K562 (cell line): ENCODE data around the gene NOX1. TPM values are rescaled to one million over a fixed set of nuclear protein-coding genes. Genes with fewer than 3 reads are reported as not detected.
A peak's percentile ranks its signal among the peaks of the same experiment; 100 is the strongest.

ENCODE experiments used
- ATAC-seq: fragments of 200-7000 bp; cut with Tn5 transposase; 3 replicates; pipeline ENCODE4 v1.9.1; 2020; ENCODE audit warnings: moderate library complexity
- BruUV-seq: library from RNA; stranded (reverse); fragments of 400-500 nt; replicated peaks from 2 replicates; lab custom pipeline; 2021; lab: Mats Ljungman, UMichigan
- CTCF ChIA-PET: fragments of 300-600 bp; formaldehyde crosslinking; extraction: SDS; loops from one replicate; lab custom pipeline; 2021; ENCODE audit warnings: low intra/inter-chr PET ratio; lab: Yijun Ruan, JAX
- POLR2A ChIA-PET: fragments of 300-600, 350-650 bp; sonication (Branson Sonifier 250); formaldehyde crosslinking; extraction: SDS; loops from one replicate; lab custom pipeline; 2021; ENCODE audit warnings: antibody characterized with exemption, inconsistent platforms; lab: Yijun Ruan, JAX
- DNase-seq, 4 experiments: peaks; one replicate each; pipeline versions ENCODE4 v3.0.0 to v3.0.0-alpha.2; 2011 to 2018; ENCODE audit warnings: low spot score in 3 of 4, mixed read lengths in 3 of 4; ENCODE audit errors: extremely low read depth in 1 of 4
- FAIRE-seq: peaks from 2 replicates; lab custom pipeline; 2011; peaks lifted over from hg19 to GRCh38; lab: Jason Lieb, UNC
- H2AFZ ChIP-seq: 2 replicates; pipeline ENCODE4 v1.6.0; 2011; ENCODE audit warnings: low read depth, low read length, control low read depth, inconsistent platforms
- H3K27ac ChIP-seq: fragments of 200-600 bp; 3 replicates; pipeline ENCODE4 v1.8.0; 2011; ENCODE audit warnings: low read depth, mild to moderate bottlenecking, control low read depth, inconsistent platforms, low read length, moderate library complexity, mixed read lengths; ENCODE audit errors: extremely low read depth
- H3K27me3 ChIP-seq, 2 experiments: fragments of 300-600 bp in 1 of 2; 2 replicates in 1 of 2; 3 replicates in 1 of 2; pipeline versions ENCODE4 v1.6.0 to v1.8.0; 2011; ENCODE audit warnings: inconsistent platforms in 2 of 2, low read length in 2 of 2, mild to moderate bottlenecking in 1 of 2, mixed read lengths in 1 of 2, moderate library complexity in 1 of 2; ENCODE audit not compliant: control insufficient read depth in 2 of 2, insufficient read depth in 2 of 2
- H3K36me3 ChIP-seq: fragments of 300-600 bp; 3 replicates; pipeline ENCODE4 v1.8.0; 2011; ENCODE audit warnings: mild to moderate bottlenecking, low read length, inconsistent platforms; ENCODE audit not compliant: control insufficient read depth, insufficient read depth
- H3K4me1 ChIP-seq, 2 experiments: fragments of 200-600 bp in 1 of 2; replicated peaks in 1 of 2; 2 replicates in 1 of 2; 3 replicates in 1 of 2; pipeline versions ENCODE4 v1.5.1 to v1.8.0; 2011; ENCODE audit warnings: inconsistent platforms in 2 of 2, low read length in 2 of 2, mild to moderate bottlenecking in 1 of 2, mixed read lengths in 1 of 2, moderate library complexity in 1 of 2; ENCODE audit not compliant: control insufficient read depth in 2 of 2, insufficient read depth in 2 of 2
- H3K4me2 ChIP-seq: 2 replicates; pipeline ENCODE4 v1.6.1; 2011; ENCODE audit warnings: low read length, control low read depth, inconsistent platforms, mixed read lengths; ENCODE audit not compliant: insufficient read depth
- H3K4me3 ChIP-seq: fragments of 200-600 bp; sonication (generic), shearing (Covaris generic); 2 replicates; pipeline ENCODE4 v1.5.1; 2016; ENCODE audit warnings: control low read depth, inconsistent platforms
- H3K79me2 ChIP-seq: fragments of 200-600 bp; 3 replicates; pipeline ENCODE4 v1.8.0; 2011; ENCODE audit warnings: low read length, inconsistent platforms; ENCODE audit not compliant: control insufficient read depth, insufficient read depth
- H3K9ac ChIP-seq, 2 experiments: 2 replicates each; pipeline versions ENCODE4 v1.6.0 to v1.6.1; 2011; ENCODE audit warnings: low read depth in 2 of 2, low read length in 2 of 2, control low read depth in 1 of 2, inconsistent platforms in 1 of 2, mild to moderate bottlenecking in 1 of 2, mixed read lengths in 1 of 2; ENCODE audit not compliant: insufficient read depth in 1 of 2
- H3K9me1 ChIP-seq: one replicate; pipeline ENCODE4 v1.6.0; 2011; ENCODE audit warnings: inconsistent platforms, mild to moderate bottlenecking, low read length, moderate library complexity; ENCODE audit not compliant: control insufficient read depth, insufficient read depth
- H3K9me3 ChIP-seq: replicated peaks from 2 replicates; pipeline ENCODE4 v1.5.1; 2011; ENCODE audit warnings: low read depth, low read length, inconsistent platforms; ENCODE audit not compliant: control insufficient read depth, insufficient read depth
- H4K20me1 ChIP-seq: replicated peaks from 2 replicates; pipeline ENCODE4 v1.6.1; 2011; ENCODE audit warnings: low read length, inconsistent platforms, mixed read lengths; ENCODE audit not compliant: control insufficient read depth, insufficient read depth
- FOXP1 ChIP-seq: sonication (generic); formaldehyde crosslinking; IDR thresholded peaks from 2 replicates; pipeline ENCODE4 v1.8.0; 2022; ENCODE audit warnings: mild to moderate bottlenecking, missing genetic modification reagents
- HOXB6 ChIP-seq: fragments of 250-450 bp; sonication (Bioruptor Pico); IDR thresholded peaks from 2 replicates; pipeline ENCODE4 v1.5.1; 2022; ENCODE audit warnings: mild to moderate bottlenecking, borderline replicate concordance
- TAF7 ChIP-seq: fragments of 450-650 bp; IDR thresholded peaks from 2 replicates; pipeline ENCODE4 v1.6.1; 2016; ENCODE audit warnings: missing genetic modification characterization, missing compliant biosample characterization
- ZEB2 ChIP-seq: fragments of 450-650 bp; IDR thresholded peaks from 2 replicates; pipeline ENCODE4 v1.6.1; 2016
- WGBS: fragments of 100-300 bp; shearing (Covaris generic); methylation state at CpG from one replicate; pipeline ENCODE4 v1.1.6; 2016; ENCODE audit warnings: low coverage, mixed read lengths; ENCODE audit not compliant: insufficient coverage; ENCODE audit errors: missing lambda C conversion rate; 5-methylcytosine and 5-hydroxymethylcytosine counted together
- in situ Hi-C: fragments of 300-500 bp; cut with MboI; formaldehyde crosslinking; loops from 4 replicates; pipeline ENCODE4 v1.15.0; 2018; ENCODE audit warnings: inconsistent platforms, mixed read lengths
- intact Hi-C: fragments of 100-400 bp; cut with micrococcal nuclease; formaldehyde crosslinking; loops from 2 replicates; pipeline ENCODE4 v1.14.2; 2022
- polyA plus RNA-seq, 8 experiments: library from polyadenylated mRNA; depleted of rRNA in 4 of 8; stranded (reverse) in 5 of 8; unstranded in 3 of 8; fragments of >200 nt; fragmentation: Nextera tagmentation in 2 of 8; fragmentation: Illumina TruSeq in 1 of 8; extraction: Ambion mirVana in 2 of 8; extraction: Trizol in 1 of 8; gene quantifications; 2 replicates each; pipeline versions ENCODE4 v1.2.1 to v1.2.3, GENCODE V29; 2011 to 2014; ENCODE audit warnings: inconsistent platforms in 1 of 8, missing spikeins in 1 of 8
- total RNA-seq, 7 experiments: library from RNA; depleted of rRNA in 6 of 7; stranded (reverse); fragments of >200 nt in 6 of 7; fragmentation: Illumina TruSeq in 2 of 7; extraction: Trizol in 2 of 7; gene quantifications; 2 replicates each; pipeline versions ENCODE4 v1.2.1 to v1.2.3, GENCODE V29; 2011 to 2021; ENCODE audit warnings: low replicate concordance in 1 of 7
- TF ChIP-seq, protein P1 (sequence below): fragments of 250-450 bp; sonication (Bioruptor Pico); IDR thresholded peaks from 2 replicates; pipeline ENCODE4 v1.5.0; 2021; ENCODE audit warnings: mild to moderate bottlenecking, borderline replicate concordance

Gene NOX1
- total and polyA plus RNA-seq, 9 of the 15 experiments (the other 6 are each of a cell fraction or from before 2014, with no cell fraction given): 0.01 TPM; not detected in 8

DNA sequence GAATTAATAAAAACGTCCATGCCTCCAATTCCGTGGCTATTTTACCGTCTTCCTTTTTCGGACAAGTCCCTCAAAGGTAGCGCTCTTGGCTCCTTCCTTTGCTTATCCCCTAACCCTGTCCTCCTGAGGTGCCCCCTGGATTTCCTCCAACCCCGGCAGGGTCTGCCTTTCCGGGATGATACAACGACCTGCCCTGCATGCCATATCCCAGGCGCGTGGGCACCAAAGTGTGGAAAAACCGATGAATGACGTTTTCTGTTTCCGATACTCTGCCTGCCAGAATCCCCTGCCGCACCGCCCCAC is 54.7 kb downstream of the NOX1 start:
- H3K9ac ChIP-seq: peak overlapping the region; percentile 82 to 91; a peak in 3 of 4 replicates
- peaks cover 27% of the 10 kb centered on the region for H3K36me3 ChIP-seq
- H3K79me2 ChIP-seq: peaks cover 13% of the 10 kb centered on the region
- H3K4me3 ChIP-seq: peak overlapping the region; percentile 62
- in situ Hi-C loops: no loop called here
- POLR2A ChIA-PET: no interaction called here
- 69% methylated on average over 9 of the region's 15 CpGs for WGBS
- TF ChIP-seq FOXP1 (CRISPR knock-in tag) (0 out of 2 replicates have a peak, but pooled peaks have one; percentile 16), TAF7 (tag) (no peak), HOXB6 (CRISPR knock-in tag) (no peak), ZEB2 (no peak)
- TF ChIP-seq, protein P1, sequence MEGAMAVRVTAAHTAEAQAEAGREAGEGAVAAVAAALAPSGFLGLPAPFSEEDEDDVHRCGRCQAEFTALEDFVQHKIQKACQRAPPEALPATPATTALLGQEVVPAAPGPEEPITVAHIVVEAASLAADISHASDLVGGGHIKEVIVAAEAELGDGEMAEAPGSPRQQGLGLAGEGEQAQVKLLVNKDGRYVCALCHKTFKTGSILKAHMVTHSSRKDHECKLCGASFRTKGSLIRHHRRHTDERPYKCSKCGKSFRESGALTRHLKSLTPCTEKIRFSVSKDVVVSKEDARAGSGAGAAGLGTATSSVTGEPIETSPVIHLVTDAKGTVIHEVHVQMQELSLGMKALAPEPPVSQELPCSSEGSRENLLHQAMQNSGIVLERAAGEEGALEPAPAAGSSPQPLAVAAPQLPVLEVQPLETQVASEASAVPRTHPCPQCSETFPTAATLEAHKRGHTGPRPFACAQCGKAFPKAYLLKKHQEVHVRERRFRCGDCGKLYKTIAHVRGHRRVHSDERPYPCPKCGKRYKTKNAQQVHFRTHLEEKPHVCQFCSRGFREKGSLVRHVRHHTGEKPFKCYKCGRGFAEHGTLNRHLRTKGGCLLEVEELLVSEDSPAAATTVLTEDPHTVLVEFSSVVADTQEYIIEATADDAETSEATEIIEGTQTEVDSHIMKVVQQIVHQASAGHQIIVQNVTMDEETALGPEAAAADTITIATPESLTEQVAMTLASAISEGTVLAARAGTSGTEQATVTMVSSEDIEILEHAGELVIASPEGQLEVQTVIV (CRISPR knock-in tag): no peak
- intact Hi-C loops: no loop called here
- H3K4me1 ChIP-seq: peaks cover 4 to 6% of the 10 kb centered on the region in 2 experiments; a peak in 2 of 5 replicates
- no peaks in the 10 kb centered on the region for H3K9me3 ChIP-seq
- no peaks in the 10 kb centered on the region; a peak in 1 of 5 replicates for H3K27me3 ChIP-seq
- no peaks in the 10 kb centered on the region for H4K20me1 ChIP-seq
- CTCF ChIA-PET: no interaction called here
- ATAC-seq: no peak
- H3K27ac ChIP-seq: peak overlapping the region; percentile 66
- peak overlapping the region; percentile 96 for H3K4me2 ChIP-seq
- FAIRE-seq: no peak
- H3K9me1 ChIP-seq: no peaks in the 10 kb centered on the region
- TSS peak; percentile 93 for BruUV-seq
- no peak for DNase-seq
- H2AFZ ChIP-seq: peak overlapping the region; percentile 97
